Head of caudate nucleus (tissue), 42 donors: ENCODE measurements around the gene ETS2.

ENCODE experiments used
- DNase-seq, 42 donors: peaks; one replicate each; pipeline versions ENCODE4 v3.0.0 to v3.0.0-alpha.2; 2020 to 2021; ENCODE audit warnings: mixed read lengths in 7 of 42
- intact Hi-C: fragments of 100-400 bp; cut with DNase I; formaldehyde crosslinking; loops from one replicate; pipeline ENCODE4 v1.15.0; 2022

Gene ETS2

GRCh38 chr21:38775733-38776132 lies 30.0 kb upstream of the ETS2 start:
- no peak for DNase-seq
- intact Hi-C loops = no loop called here

GRCh38 chr21:38777015-38777414 lies 28.7 kb upstream of the ETS2 start:
- intact Hi-C loops = no loop called here
- no peak for DNase-seq

GRCh38 chr21:38777531-38777930 lies 28.2 kb upstream of the ETS2 start:
- DNase-seq = no peak
- intact Hi-C loops = no loop called here

GRCh38 chr21:38780879-38781278 lies 24.9 kb upstream of the ETS2 start:
- DNase-seq = no peak
- intact Hi-C loops = no loop called here

DNA sequence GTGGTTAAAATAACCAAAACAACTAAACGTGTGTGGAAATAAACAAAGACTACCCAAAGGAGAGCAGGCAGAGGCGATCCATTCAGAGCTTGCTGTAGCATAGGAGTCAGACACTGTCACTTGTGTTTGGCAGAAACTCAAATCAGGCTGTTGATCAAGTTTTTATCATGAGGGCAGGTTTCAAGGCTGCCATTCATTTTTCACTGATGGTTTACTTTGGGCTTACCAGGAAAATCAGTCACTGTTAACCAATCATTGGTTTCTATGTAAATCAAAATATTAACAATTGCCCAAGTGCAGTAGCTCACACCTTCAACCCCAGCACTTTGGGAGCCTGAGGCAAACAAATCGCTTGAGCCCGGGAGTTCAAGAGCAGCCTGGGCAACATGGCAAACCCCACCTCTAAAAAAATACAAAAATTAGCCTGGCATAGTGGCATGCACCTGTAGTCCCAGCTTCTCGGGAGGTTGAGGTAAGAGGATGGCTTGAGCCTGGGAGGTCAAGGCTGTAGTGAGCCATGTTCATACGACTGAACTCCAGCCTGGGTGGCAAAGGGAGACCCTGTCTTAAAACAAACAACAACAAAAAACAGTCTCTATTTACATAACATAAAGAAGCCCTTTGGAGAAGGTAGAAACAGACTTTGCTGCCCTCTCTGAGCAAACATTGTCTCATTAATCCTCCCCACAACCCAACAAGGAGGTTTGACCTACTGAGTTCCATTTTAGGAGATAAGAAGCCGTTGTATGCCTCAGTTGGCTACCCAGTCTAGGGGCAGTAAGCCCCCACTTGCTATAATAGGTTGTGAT lies 21.1 kb upstream of the ETS2 start:
- no peak for DNase-seq
- intact Hi-C loops = no loop called here

DNA sequence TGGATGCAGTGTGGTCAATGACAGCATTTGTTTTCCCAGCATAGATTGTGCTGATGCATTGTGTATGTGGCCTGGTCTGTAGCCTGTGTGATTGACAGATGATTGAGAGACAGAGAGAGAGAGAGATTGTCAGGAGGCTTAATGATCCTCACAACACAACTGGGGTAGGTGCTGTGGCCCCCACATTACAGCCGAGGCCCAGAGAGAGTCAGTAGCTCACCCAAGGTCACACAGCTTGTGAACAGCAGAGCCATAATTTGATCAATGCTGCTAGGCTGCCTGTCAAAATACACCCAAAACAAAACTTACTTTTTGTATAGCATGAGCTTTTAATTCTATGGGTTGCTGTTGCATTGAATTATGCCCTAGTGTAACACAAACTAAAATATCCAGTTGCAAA lies 20.2 kb upstream of the ETS2 start:
- intact Hi-C loops = no loop called here
- DNase-seq = no peak

DNA sequence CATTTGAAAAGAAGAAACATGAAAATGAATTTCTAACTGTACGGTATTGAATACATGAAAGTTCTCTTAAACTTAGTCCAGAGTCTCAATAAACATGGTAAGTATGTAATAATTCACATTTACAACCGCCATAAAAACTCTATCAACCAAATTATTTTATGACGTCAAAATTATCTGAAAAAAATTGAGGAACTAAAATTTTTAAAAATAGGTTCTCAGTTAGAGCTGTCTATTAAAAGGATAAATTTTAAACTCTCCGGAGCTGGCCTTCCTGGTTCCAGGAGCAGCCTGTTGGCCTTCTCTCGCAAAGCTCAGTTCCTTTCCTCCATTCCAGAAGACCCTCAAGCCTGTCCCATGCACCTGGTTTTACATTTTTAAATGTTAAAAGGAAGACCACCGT lies 18.7 kb upstream of the ETS2 start:
- intact Hi-C loops = no loop called here
- DNase-seq = no peak

DNA sequence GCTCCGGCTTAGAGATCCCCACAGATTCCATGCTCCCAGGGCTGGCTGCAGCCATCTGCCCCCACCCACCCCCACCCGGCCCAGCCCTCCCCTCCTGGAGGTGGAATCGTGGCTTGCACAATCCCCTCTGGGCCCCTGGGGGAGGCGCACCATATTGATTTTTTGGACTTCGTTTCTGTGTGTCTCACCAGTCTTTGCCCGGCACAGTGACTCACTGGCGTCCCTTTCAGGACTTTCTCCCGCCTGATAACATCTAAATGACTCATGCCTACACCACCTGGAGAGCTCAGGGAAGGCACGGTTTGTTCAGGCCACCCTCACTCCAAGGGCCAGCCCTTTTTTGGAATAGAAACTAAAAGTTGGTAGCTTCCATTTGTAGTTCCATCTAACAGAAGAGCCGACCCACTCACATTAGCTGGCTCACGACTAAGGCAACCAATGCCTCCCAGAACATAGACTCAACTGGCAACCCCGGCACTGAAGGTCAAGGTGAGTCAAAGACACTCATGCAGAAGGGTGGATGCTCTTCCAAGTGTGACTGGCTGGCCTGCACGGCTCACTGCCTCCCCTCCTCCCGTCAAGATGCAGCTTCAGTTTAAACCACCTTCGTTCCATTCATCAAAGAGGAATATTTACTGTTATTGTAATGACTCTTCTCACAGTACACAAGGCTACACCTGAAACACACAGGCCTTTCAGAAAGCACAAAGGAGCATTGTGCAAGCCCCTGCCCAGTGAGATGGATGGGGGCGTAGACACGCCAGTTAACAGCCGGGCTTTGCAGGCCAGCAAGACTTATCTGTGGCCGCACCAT lies 18.1 kb upstream of the ETS2 start:
- no peak for DNase-seq
- intact Hi-C loops = no loop called here

- no peak for DNase-seq
- intact Hi-C loops = no loop called here
Measured at GRCh38 chr21:38788275-38788905, 17.3 kb upstream of the ETS2 start.

GRCh38 chr21:38789275-38789674 lies 16.5 kb upstream of the ETS2 start:
- no peak for DNase-seq
- intact Hi-C loops = no loop called here

- no peak for DNase-seq
- intact Hi-C loops = no loop called here
Measured at GRCh38 chr21:38790059-38790458, 15.7 kb upstream of the ETS2 start.

- intact Hi-C loops = no loop called here
- DNase-seq = no peak
Measured at GRCh38 chr21:38790961-38791360, 14.8 kb upstream of the ETS2 start.

- intact Hi-C loops = no loop called here
- no peak for DNase-seq
Measured at GRCh38 chr21:38792676-38793459, 12.9 kb upstream of the ETS2 start.

DNA sequence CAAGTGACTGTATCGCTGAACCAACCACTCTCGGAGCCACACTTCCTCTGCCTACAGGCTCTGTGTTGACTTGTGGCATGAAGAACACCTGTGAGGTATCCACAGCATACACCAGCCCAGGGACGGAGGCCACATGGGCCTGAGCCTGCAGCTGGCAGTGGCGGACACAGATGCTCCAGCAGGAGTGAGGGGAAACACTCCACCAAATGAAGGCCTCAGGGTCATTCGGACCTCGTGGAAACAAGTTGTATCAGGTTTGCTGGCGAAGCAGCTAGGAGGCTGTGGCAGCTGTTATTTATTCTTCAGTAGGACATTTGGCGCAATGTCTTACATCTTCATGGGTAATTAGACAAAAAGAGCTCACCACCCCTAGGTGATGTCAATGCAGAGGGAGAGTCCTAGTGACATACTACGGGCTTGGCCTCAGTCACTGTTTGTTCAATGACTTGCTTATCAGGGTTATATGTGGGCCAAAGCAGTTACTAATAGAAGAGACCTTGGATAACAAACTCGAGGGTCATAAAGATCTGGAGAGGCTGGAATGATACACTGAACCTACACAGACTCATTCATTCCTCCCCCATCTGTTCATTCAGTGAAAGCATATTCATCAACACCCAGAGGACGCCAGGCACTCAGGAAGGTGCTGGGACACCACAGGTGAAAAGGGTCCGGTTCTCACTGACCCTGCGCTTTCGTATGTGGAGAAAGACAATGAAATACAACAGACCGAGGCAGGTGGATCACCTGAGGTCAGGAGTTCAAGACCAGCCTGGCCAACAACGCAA lies 11.6 kb upstream of the ETS2 start:
- intact Hi-C loops = no loop called here
- DNase-seq = no peak

DNA sequence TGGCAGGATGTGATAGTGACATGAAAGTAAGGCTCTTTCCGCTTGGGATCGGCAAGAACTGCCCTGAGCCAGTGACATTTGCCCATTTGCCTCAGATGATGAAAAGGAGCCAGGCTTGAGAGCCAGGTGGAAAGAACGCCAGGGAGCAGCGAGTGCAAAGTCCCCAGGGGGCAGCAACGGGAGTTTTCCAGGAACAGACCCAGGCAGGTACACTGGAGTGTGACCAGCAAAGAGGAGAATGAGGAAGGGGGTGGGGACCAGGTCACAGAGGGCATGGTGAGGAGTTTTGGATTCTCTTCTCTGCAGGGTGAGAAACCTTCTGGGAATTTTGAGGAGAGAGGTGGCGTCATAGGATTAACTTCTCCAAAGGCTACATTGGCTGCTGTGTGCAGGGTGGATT lies 10.8 kb upstream of the ETS2 start:
- intact Hi-C loops = no loop called here
- DNase-seq = no peak

- DNase-seq = no peak
- intact Hi-C loops = no loop called here
Measured at GRCh38 chr21:38795475-38795874, 10.3 kb upstream of the ETS2 start.

DNA sequence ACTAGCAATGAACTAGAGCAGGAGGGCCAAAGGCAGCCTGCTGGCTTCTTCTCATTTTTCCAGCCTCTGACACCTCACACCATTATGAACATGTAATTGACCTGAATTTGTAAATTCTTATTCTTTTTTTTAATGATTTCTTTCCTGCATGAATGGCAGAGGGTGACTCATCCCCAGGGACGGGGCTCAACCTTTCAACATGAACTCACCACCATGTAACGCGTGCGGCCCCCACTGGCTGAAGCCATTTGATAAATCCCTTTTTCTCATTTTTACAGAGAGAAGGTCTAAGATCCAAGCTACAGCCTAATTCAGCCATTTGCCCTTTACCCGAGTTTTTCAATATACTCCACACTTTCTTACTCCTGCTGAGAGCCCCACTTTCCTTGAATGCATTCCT lies 9.3 kb upstream of the ETS2 start:
- no peak for DNase-seq
- intact Hi-C loops = no loop called here

DNA sequence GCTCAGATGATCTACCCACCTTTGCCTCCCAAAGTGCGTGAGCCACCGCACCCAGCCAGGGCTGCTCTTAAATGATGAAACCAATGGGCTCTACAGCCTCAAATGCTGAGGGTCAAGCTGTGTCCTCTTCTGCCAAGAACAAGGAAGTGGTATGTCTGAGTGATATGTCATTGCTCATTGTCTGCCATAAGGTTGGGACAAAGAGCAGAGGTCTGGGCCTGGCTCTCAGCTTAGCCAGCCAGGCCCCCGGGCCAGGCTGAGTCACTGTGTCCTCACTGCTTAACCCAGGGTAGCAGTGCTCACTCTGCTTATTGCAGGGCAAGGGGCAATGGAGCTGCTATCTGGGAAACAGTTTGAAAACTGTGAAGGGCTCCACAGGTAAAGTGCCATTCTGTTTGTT lies 8.3 kb upstream of the ETS2 start:
- no peak for DNase-seq
- intact Hi-C loops = no loop called here

DNA sequence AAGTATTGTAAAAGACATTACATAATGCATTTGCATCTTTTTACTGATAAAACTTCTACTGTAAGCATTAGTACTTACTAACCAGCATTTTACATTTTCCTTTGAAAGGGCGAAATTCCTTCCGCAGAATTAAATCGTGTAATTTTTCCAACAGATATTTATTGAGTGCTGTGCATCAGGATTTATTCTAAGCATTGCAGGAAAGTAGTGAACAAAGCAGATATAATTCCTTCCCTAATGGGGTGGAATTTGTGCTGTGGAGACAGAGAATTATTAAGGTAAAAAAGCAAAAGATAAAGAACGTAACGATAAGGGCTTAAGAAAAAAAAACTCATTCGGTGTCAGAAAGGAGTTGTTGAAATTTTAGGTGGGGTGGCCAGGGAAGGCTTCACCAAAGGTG lies 7.6 kb upstream of the ETS2 start:
- DNase-seq = no peak
- intact Hi-C loops = no loop called here
